ENCODE results near the gene TARBP2.

The TARBP2 gene

GRCh38 chr12:53500776-53501614 is at the start of gene TARBP2:
TSS of gene TARBP2 (plus strand) at chr12:53501283. CDS start at chr12:53501409, 126 bp downstream.
- DNase-seq: peak; percentile 98

GRCh38 chr12:53451661-53452158 is 49.4 kb upstream of the TARBP2 start, which contains the start of gene PCBP2:
TSS of gene PCBP2 (plus strand) at chr12:53452102. CDS start at chr12:53454801, 2,699 bp downstream.
- peak; percentile 99 for DNase-seq

- DNase-seq: peak; percentile 61
These were observed 48.7 kb upstream of the TARBP2 start for GRCh38 chr12:53452159-53453077.

GRCh38 chr12:53453953-53454640 is 47.0 kb upstream of the TARBP2 start:
- DNase-seq: no peak

GRCh38 chr12:53454707-53455106 is 46.4 kb upstream of the TARBP2 start:
- no peak for DNase-seq

GRCh38 chr12:53456654-53457366 is 44.3 kb upstream of the TARBP2 start:
- no peak for DNase-seq

GRCh38 chr12:53459097-53459496 is 42.0 kb upstream of the TARBP2 start:
- no peak for DNase-seq

- no peak for DNase-seq
These were observed 40.0 kb upstream of the TARBP2 start for GRCh38 chr12:53461059-53461458.

GRCh38 chr12:53461591-53461990 is 39.5 kb upstream of the TARBP2 start:
- DNase-seq: no peak

- DNase-seq: no peak
These were observed 38.1 kb upstream of the TARBP2 start for GRCh38 chr12:53462935-53463334.

- no peak for DNase-seq
These were observed 37.1 kb upstream of the TARBP2 start for GRCh38 chr12:53463802-53464560.

GRCh38 chr12:53464685-53465418 is 36.2 kb upstream of the TARBP2 start:
- no peak for DNase-seq

- DNase-seq: no peak
These were observed 35.4 kb upstream of the TARBP2 start for GRCh38 chr12:53465679-53466078.

- DNase-seq: no peak
These were observed 34.4 kb upstream of the TARBP2 start for GRCh38 chr12:53466640-53467039.

GRCh38 chr12:53467082-53467481 is 34.0 kb upstream of the TARBP2 start:
- no peak for DNase-seq

GRCh38 chr12:53467880-53468279 is 33.2 kb upstream of the TARBP2 start:
- no peak for DNase-seq

GRCh38 chr12:53468282-53468681 is 32.8 kb upstream of the TARBP2 start:
- DNase-seq: no peak

- DNase-seq: no peak
These were observed 29.0 kb upstream of the TARBP2 start for GRCh38 chr12:53472056-53472582.

- no peak for DNase-seq
These were observed 27.0 kb upstream of the TARBP2 start for GRCh38 chr12:53474077-53474476.

- no peak for DNase-seq
These were observed 26.3 kb upstream of the TARBP2 start for GRCh38 chr12:53474819-53475218.
